H1 (cell line): ENCODE measurements around the gene SBF2.
"Not testable (repeated sequence)": the region's sequence is repeated elsewhere in the genome, so short reads cannot be mapped to it uniquely, and the experiment has no call there.

Experiments used
- CBX5 ChIP-seq: fragments of 300-800, 300-1000 bp; sonication (generic); IDR thresholded peaks from 2 replicates; pipeline ENCODE4 v1.7.1; 2016; ENCODE audit warnings: antibody characterized with exemption, low read length, low read depth
- EP300 ChIP-seq, 2 experiments: IDR thresholded peaks; 1 replicate in 1 of 2; 2 replicates in 1 of 2; pipeline ENCODE4 v1.6.1; 2011 to 2012; ENCODE audit warnings: low read depth in 2 of 2, low read length in 2 of 2, mild to moderate bottlenecking in 2 of 2, borderline replicate concordance in 1 of 2, inconsistent platforms in 1 of 2, moderate library complexity in 1 of 2
- EZH2 ChIP-seq: fragments of 200-600 bp; sonication (generic); IDR thresholded peaks from 2 replicates; pipeline ENCODE4 v1.7.1; 2012; ENCODE audit warnings: low read depth, mild to moderate bottlenecking, moderate library complexity, low read length, inconsistent platforms; ENCODE audit not compliant: severe bottlenecking
- JUN ChIP-seq: IDR thresholded peaks from 2 replicates; pipeline ENCODE4 v1.6.1; 2011; ENCODE audit warnings: low read depth, mild to moderate bottlenecking, improper control_type of control experiment, low read length
- JUND ChIP-seq: IDR thresholded peaks from 2 replicates; pipeline ENCODE4 v1.6.1; 2011; ENCODE audit warnings: mild to moderate bottlenecking, improper control_type of control experiment, low read length
- NRF1 ChIP-seq: IDR thresholded peaks from 2 replicates; pipeline ENCODE4 v1.6.1; 2011; ENCODE audit warnings: mild to moderate bottlenecking, low read depth, low read length, improper control_type of control experiment
- POLR2A ChIP-seq, 2 experiments: IDR thresholded peaks; 1 replicate in 1 of 2; 2 replicates in 1 of 2; pipeline ENCODE4 v1.6.1; 2011; ENCODE audit warnings: low read depth in 2 of 2, low read length in 2 of 2, mild to moderate bottlenecking in 2 of 2; ENCODE audit errors: control extremely low read depth in 1 of 2
- RAD21 ChIP-seq, 2 experiments: IDR thresholded peaks in 1 of 2; conservative IDR thresholded peaks in 1 of 2; 2 replicates each; pipeline ENCODE4 v1.6.1; 2011; ENCODE audit warnings: low read depth in 2 of 2, low read length in 2 of 2, improper control_type of control experiment in 1 of 2, inconsistent platforms in 1 of 2, mild to moderate bottlenecking in 1 of 2, moderate library complexity in 1 of 2
- RFX5 ChIP-seq: IDR thresholded peaks from 2 replicates; pipeline ENCODE4 v1.6.1; 2011; ENCODE audit warnings: low read depth, low read length, improper control_type of control experiment, borderline replicate concordance
- SAP30 ChIP-seq: fragments of 300-600 bp; sonication (generic); IDR thresholded peaks from 2 replicates; pipeline ENCODE4 v1.7.1; 2012; ENCODE audit warnings: low read length, moderate library complexity, mild to moderate bottlenecking, inconsistent platforms; ENCODE audit not compliant: insufficient read depth, insufficient replicate concordance
- ZNF274 ChIP-seq: IDR thresholded peaks from 2 replicates; pipeline ENCODE4 v1.7.0; 2012; ENCODE audit warnings: low read length, borderline replicate concordance; ENCODE audit errors: extremely low read depth
- TF ChIP-seq, protein P1 (sequence below): IDR thresholded peaks from 2 replicates; pipeline ENCODE4 v1.6.1; 2011; ENCODE audit warnings: low read depth, mild to moderate bottlenecking, low read length; ENCODE audit not compliant: insufficient read depth
- TF ChIP-seq, protein P2 (sequence below), 3 experiments: IDR thresholded peaks; 1 replicate in 2 of 3; 2 replicates in 1 of 3; pipeline versions ENCODE4 v1.5.1 to v1.6.1; 2011; ENCODE audit warnings: low read length in 3 of 3, mild to moderate bottlenecking in 3 of 3, inconsistent platforms in 2 of 3, low read depth in 1 of 3, moderate library complexity in 1 of 3; ENCODE audit not compliant: insufficient read depth in 1 of 3; ENCODE audit errors: control extremely low read depth in 1 of 3

DNA sequence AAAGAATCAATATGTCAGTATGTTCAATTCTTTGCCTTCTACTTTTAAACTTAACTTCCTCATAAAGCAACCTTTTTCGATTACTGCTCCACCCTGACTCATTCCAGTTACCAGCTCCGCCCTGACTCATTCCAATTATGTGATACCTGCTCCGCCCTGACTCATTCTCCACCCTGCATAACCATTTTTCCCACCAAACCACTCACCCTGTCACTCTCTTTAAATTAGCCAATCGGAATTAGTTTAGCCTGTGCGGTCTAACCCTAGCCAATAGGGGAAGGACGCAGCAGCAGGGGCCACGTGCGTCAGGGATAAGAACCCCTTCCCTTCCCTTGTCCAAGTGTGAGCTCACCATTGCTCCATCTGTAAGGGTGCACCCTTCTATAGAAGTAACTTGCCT, 393.8 kb downstream of the SBF2 start:
- not testable (repeated sequence) for TF ChIP-seq CBX5; RAD21 (IDR thresholded peaks at IDR 0.05 in 1 of 2, conservative IDR thresholded peaks at IDR 0.05 in 1 of 2; ENCODE audit: low read depth in 2 of 2, low read length in 2 of 2); EZH2; JUN; JUND; POLR2A (IDR thresholded peaks at IDR 0.05; ENCODE audit: control extremely low read depth in 1 of 2, low read depth in 2 of 2, low read length in 2 of 2); EP300 (IDR thresholded peaks at IDR 0.05; ENCODE audit: borderline replicate concordance in 1 of 2, low read depth in 2 of 2, low read length in 2 of 2); ZNF274; SAP30; RFX5; NRF1
- TF ChIP-seq, protein P1, sequence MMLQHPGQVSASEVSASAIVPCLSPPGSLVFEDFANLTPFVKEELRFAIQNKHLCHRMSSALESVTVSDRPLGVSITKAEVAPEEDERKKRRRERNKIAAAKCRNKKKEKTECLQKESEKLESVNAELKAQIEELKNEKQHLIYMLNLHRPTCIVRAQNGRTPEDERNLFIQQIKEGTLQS = not testable (repeated sequence)
- TF ChIP-seq, protein P2, sequence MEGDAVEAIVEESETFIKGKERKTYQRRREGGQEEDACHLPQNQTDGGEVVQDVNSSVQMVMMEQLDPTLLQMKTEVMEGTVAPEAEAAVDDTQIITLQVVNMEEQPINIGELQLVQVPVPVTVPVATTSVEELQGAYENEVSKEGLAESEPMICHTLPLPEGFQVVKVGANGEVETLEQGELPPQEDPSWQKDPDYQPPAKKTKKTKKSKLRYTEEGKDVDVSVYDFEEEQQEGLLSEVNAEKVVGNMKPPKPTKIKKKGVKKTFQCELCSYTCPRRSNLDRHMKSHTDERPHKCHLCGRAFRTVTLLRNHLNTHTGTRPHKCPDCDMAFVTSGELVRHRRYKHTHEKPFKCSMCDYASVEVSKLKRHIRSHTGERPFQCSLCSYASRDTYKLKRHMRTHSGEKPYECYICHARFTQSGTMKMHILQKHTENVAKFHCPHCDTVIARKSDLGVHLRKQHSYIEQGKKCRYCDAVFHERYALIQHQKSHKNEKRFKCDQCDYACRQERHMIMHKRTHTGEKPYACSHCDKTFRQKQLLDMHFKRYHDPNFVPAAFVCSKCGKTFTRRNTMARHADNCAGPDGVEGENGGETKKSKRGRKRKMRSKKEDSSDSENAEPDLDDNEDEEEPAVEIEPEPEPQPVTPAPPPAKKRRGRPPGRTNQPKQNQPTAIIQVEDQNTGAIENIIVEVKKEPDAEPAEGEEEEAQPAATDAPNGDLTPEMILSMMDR (IDR thresholded peaks at IDR 0.05; ENCODE audit: control extremely low read depth in 1 of 3, insufficient read depth in 1 of 3, low read depth in 1 of 3, low read length in 3 of 3) = not testable (repeated sequence)
